Globus pallidus (tissue), 1 donor: ENCODE measurements around the gene POMC.
"Not testable (repeated sequence)": the region's sequence is repeated elsewhere in the genome, so short reads cannot be mapped to it uniquely, and the experiment has no call there.

Source experiments
- DNase-seq: peaks from one replicate; pipeline ENCODE4 v3.0.0-alpha.2; 2015; ENCODE audit warnings: low spot score

Gene POMC

DNA sequence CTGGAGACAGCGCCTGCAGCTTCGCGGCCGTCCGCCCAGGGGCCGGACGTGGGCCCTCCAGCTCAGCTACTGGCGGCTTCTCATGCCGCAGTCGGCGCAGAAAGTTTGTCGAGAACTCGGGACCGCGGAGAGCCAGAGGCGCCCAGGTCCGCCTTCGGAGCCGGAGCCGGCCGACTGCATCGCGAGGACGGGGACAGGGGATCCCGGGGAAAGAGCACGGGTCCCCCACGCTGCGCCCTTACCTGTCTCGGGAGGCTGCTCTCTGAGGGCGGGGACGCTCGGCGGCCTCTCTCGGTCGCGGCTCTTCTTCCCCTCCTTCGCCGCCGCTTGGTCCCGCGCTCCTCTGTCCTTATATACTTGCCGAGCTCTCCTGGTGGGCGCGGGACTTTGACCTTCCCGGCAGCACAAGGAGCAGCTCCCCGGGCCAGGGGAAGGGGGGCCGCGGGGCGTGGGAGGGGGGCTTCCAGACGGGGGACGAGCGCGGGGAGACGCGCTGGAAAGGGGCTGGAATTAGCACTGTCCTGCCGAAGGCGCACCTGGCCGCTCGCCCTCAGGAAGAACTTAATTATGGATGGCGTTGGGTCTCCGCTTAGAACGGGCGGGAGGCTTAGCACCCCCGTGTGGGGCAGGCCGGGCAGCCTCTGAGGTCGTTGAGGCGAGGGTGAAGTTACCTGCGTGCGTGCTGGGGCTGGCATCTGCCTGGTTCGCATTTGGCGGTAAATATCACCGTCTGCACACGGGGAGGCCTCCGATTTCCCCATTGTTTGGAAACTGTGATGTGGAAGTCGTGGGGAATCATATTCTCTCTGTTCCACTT, at the start of gene POMC:
POMC (minus strand) TSS at position 325 of the 817 bp plus-strand sequence. CDS start 3,808 bp downstream, outside the sequence.
- DNase-seq: no peak

DNA sequence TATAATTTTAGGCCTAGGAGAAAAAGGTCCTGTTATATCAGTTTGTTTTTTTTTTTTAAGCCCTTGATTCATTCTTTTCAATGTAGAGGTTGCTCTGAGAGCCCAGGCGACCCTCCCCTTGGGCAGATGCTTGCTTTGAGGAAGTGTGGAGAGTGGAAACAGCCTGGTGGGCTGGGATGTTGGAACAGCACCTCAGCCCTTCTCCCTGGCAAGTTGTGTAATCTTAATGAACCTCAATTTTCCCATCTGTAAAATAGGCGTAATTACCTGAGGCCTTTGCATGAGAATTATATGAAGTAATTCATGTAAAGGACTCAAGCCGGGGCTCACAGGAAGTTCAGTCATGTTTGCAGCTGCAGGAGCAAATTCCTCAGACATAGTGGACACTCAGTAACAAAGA, 49.7 kb upstream of the POMC start:
- DNase-seq: no peak

DNA sequence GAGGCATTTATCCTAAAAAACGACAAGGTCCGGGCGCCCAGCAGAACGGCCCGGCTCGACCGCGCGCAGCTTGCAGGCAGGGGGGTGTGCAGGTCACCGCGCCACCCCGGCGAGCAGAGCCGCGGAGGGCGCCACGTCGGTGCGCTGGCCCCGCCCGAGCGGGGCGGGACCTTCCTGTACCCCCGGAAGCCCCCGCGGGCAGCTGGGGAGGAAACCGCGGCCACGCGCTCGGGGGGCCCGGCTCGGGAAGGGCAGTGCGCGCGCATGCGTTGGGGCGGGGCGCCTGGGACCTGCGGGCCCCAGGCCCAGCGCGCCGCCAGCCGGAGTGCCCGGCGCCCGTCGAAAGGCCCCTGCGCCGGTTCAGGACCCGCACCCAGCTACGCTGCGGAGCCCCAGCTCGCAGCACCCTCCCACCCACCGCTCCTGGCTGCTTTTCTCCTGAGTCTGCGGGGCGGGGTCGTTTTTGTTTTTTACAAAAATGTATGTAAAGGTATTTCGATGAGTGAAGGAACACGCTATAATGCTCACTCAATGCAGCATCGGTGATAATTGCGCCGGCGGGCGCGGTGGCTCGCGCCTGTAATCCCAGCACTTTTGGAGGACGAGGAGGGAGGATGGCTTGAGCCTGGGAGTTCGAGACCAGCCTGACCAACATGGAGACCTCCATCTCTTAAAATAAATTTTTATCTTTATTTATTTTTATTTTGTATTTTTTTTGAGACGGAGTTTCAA, 47.7 kb upstream of the POMC start:
- DNase-seq: peak; percentile 54

DNA sequence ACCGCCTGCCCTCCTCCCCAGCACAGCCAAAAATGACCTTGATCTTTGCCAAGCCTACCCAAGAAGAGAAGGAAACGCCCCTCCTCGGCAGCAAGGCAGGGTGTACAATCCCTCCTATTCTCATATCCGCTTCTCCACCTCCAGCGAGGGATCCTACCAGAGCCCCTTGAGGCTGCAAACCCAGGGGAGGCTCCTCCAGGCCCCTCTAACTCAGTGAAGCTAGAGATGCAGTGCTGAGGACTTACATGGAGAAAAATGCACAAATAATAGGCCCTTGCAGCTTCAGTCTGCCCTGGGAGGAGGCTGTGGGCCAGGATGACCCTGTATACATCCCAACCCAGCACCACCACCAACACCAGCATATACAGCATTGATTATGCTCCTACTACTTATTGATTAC, 46.9 kb upstream of the POMC start:
- no peak for DNase-seq

DNA sequence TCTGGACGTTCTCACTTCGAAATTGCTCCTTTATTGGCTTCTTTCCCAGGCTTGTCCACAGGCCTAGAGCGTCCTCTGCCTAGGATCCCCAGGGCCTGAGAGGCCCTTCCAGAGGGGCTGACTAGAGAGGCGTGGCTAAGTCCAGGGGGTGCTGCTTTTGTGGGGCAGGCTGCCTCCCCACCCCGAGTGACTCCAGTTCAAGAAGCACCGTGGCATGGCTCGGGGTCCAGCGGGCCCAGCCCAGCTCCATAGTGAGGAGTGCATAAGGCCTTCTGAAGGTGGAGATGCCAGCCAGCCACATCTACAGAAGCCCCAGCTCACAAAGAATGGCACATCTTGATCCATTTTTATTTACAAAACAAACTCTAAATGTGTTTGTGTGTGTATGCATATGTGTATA, 44.8 kb upstream of the POMC start:
- no peak for DNase-seq

DNA sequence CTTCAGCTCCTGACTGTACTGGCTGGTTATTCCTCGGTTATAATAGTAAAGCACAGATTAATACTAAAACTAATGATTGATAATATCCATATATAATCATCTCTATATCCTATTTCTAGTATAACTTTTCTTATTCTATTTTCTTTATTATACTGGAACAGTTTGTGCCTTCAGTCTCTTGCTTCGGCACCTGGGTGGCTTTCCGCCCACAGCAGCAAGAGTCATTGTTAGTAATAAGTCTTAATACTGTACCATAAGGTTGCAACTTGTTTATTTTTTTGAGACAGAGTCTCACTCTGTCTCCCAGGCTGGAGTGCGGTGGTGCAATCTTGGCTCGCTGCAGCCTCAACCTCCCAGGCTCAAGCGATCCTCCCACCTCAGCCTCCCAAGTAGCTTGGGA, 42.5 kb upstream of the POMC start:
- DNase-seq: not testable (repeated sequence)

DNA sequence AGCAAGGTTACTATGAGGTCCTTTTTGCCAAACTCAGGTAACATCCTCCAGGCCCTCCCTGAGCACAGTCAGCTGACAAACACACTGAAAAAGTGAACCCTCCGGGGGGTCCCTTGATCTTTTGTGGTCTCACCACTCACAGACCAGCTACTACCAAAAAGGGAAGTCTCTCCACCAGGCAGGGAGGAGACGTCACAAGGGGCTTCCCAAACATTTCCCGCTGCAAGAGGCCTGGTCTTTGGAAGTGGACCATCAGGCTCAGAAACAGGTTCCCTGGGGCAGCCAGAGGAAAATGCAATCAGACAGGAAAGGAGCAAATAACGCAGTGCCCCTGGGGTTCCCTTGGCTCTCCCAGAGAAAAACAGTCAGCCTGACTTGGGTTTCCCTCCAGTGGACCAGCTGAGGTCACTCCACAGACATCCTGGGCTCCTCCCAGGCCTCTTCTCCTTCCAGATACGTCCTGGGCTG, 38.7 kb upstream of the POMC start:
- DNase-seq: no peak

DNA sequence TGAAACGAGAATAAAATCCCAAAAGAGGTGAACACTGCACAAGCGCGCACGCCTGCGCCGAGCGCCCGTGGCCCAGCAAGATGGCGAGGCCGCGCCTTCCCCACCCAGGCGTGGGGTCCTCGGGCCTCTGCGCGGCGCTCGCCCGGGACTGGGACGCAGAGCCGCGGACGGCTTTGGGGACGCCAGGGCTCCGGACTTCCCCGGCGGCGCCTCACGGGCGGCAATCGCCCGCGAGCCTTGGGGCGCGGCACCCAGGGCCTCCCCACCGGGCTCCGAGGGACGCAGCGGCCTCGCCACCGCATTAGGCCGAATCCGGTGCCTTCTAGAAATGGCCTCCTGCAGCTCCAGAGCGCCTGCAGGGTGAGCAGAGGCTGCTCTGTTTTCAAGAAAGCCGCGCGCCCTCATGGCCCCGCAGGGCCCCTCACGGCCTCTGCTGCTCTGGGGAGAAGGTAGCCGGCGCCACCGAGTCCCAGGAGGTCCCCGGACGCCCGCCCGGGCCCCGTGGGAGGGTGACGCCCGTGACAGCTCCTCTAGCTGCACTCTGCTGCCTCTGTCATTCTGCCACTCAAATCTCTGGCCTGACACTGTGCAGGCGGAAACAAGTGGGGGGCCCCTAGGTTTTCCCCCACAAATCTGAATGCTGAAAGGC, 35.9 kb upstream of the POMC start:
- no peak for DNase-seq

DNA sequence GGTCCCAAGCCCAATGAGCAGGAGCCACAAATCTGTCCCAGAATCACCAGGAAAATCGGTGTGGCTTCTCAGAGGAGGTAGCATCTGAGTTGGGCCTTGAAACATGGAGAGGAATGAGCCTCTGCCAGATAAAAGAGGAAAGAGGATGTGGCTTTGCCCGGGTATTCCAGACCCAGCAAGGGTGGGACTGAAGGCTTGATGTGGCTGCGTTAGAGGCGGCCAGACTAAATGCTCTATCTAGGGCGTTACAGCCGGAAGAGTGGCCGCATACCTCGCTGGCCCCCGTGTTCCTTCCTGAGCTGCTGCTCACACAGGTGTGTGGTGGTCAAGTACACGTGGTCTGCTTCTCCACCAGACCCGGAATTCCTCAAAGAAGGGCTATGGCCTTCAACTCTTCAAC, 33.9 kb upstream of the POMC start:
- no peak for DNase-seq

DNA sequence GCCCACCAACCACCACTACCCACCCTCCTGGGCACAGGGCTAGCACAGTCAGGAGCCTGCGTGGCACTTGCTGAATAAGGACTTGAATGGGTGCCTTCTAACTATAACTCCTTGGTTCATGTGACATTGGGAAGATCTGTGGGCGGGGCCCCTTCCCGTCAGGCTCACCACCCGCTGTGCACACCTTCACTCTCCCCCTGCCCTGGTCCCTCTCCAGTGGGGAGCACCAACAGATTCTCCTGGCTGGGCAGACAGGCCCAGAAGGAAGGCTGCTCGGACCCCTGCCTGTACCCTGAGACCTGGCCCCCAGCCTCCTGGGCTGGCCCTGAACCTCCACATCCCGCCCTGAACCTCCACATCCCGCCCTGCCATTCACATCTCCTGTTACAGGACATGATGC, 33.4 kb upstream of the POMC start:
- DNase-seq: no peak

DNA sequence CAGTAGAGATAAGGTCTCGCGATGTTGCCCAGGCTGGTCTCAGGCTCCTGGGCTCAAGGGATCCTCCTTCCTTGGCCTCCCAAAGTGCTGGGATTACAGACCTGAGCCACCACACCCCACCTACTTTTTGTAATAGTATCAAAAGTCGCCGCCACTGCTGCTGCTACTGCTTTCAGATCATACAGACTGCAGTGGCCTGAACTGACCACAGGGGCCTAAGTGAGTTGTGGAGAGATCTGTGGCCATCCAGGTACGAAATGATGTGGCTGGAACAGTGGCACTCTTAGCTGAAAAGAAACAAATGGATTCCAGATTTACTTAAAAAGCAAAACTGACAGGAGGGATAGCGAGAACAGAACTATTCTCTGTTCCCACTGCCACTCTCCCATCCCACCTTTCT, 32.9 kb upstream of the POMC start:
- DNase-seq: no peak

DNA sequence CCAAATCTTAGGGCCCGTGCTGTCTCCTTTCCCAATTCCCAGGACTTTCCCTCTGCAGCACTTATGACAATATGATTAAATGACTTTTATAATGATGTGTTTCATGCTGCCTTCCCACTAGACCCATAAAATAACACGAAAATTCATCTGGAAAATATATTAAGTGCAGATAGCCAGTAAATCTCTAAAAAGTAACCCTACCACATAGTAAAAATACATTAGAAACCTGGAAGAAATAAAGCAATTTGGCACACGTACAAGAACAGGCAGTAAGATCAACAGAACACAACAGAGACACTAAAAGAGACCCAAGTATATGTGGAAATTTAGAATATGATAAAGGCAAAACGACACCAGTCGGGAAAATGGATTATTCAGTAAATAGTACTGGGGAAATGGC, 30.2 kb upstream of the POMC start:
- DNase-seq: no peak

DNA sequence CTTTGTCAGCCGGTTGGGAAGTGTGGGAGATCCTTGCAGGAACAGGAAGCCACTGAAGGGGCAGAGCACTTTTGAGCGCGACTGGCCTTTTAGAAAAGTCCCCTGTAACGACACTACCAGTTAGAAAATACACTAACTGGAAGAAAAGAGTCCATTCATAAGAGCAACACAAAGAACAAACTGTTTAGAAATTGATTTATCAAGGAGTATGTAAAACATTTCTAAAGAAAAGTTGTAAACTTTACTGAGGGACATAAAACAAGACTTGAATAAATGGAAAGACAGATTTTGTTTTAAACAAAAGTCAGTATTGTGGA, 29.8 kb upstream of the POMC start:
- DNase-seq: peak; percentile 37

DNA sequence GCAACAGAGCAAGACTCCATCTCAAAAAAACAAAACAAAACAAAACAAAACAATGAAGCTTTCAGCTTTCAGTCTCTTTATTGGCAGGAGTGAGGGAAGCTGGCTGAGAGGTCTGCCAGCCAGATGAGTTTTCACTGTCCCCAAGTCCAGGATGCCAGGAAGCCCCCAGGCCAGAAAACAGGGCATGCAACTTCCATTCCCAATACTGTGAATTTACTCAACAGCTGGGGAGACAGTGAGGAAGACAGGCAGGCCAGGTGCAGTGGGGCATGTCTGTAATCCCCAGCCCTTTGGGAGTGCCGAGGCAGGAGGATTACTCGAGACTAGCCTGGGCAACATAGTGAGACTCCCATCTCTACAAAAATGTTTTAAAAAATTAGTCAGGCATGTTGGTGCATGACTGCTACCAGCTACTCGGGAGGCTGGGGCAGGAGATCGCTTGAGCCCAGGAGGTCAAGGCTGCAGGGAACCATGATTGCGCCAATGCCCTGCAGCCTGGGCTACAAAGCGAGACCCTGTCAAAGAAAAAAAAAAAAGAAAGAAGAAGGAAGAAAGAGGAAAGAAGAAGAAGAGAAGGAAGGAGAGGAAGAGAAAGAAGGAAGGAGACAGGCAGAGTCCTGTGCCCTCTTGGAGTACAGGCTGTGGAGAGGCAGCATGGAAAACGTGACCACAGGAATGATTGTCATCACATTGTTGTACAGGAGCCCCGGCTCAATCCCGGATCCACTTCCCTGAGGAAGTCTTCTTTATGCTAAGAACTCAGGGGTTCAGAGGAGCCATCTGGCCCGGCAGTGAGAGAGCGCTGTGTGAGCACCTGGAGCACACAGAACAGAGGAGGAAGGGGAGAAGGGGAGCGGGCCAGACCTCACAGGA, 29.2 kb upstream of the POMC start:
- peak; percentile 55 for DNase-seq

DNA sequence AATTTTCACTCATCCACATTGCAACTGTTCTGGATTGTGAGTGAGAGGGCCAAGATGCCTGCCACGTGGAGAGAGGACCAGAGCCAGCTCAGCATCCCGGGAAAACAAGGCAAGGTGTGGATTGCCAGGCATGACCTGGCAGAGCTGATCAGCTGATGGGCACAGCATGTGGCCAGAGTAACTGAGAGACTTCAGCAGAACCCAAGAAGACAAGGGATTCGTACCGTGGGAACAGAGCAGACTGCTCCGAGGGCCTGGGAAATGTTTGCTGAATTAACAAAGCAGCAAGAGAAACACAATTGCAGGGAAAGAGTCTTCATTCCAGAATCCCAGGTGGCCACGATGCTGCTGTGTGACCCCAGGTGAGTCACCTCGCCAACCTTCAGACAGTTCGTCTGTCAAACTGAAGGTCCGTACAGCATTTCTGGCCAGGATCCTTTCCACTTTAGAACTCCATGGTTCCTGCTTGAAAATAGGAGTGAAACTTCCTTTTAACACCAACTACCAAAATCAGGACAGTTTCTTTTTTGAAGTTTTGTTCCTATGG, 26.3 kb upstream of the POMC start:
- no peak for DNase-seq

DNA sequence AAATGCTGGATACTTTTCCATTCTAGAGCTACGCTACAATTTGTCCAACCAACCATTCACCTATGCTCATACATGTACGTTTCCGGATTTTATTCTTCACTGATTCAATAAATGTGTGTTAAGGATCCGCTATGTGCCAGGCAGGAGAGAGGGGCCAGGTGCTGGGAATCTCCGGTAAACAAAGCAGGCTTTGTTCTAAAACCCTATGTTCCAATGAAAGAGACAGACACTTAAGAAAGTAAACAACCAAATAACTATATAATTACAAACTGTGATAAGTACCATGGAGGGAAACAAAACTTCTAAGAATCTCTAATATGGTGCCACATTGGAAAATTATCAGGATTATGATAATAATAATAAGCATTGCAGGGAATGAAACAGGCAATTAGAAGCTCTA, 22.2 kb upstream of the POMC start:
- DNase-seq: no peak

DNA sequence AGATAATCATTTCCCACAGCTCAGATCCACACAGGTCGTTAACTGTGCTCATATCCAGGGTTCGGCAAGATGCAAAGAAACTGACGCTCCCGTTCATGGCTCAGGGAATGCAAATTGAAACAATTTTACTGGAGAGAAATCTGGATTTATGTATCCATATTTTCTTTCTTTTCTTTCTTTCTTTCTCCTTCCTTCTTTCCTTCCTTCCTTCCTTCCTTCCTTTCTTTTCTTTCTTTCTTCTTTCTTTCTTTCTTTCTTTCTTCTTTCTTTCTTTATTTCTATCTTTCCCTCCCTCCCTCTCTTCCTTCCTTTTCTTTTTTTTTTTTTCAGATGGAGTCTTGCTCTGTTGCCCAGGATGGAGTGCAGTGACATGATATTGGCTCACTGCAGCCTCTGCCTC, 20.0 kb upstream of the POMC start:
- no peak for DNase-seq

DNA sequence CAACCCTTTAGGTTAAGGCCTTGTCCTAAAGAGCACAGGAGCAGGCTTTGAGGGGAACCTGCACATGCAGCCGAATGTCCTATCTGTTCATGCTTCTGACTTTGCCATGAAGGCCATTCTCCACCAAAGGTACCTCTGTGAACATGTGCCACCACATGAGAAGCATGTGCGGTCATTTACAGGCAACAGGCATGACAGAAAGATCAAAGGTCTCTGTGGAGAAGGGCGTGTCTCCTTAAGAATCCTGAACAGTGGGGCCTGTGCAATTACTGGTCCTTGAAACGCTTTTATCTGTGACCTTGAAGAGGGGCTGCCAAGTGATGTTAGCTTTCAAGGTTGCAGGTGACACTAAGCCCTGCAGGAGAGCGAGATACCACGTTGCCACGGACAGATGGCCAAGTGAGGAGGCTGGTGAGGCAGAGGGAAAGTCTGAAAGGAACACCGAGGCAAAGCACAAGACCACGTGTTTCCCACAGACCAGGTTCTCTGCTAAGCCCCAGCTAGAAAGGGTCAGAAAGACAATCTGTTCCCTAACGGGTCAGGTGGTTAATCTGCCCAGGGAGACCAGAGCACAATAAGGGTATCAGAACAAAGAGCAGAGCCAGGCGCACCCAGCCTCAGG, 19.5 kb upstream of the POMC start:
- DNase-seq: no peak

DNA sequence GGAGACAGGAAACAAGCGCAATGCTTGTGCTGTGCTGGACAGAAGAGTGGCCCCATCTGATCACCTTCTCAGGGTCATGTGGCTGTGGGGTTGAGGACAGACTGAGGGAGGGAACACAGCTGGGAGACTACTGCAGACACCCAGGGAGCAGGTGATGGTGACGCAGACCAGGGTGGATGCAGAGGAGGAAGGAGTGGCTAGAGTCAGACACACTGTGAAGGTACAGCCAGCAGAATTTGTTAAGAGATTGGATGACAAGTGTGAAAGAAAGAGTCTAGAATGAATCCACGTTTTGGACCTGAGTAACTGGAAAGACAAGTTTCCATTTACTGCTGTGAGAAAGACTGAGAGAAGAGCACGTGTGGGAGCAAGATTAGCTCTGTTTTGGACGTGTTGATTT, 15.9 kb upstream of the POMC start:
- no peak for DNase-seq

DNA sequence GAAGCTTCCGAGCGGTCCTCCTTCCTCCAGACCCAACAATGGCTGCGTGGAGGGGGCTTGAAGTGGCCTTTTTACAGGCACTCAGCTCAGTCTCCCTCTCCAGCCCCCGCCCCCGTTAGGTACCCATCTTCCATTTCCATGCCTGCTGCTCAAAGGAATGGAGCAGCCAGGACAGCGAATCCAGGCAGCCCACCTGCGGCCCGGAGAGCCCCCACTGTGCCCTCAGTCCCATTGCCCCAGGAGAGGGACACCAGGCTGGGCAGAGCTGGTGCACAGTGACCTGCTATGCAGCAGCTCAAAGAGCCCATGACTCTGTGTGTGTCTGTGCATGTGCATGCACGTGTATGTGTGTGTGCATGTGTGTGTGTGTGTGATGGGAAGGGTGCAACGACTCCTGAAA, 10.6 kb upstream of the POMC start:
- no peak for DNase-seq

DNA sequence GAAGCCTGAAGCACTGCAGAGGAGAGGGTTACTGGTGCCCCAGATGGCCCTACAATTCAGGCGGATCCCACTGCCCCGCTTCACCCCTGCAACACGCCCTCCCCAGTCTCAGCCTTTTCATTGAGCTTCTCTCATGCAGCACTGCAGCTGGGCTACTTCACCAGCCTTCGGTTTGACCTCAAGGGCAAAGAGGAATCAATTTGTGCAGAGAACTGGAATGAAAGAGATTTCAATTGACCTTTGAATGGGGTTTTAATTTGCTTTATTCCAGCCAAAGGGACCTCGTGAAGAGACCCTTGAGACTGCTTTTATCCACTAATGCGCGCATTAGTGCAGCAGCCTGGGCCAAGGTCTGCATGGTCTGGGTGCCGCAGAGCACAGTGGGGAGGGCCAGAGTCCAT, 8.8 kb upstream of the POMC start:
- no peak for DNase-seq
